GM21576 (cell line): Measurements from ENCODE around the gene MFAP4.
"Not testable (repeated sequence)": the region's sequence is repeated elsewhere in the genome, so short reads cannot be mapped to it uniquely, and the experiment has no call there.

Source experiments
- ATAC-seq: cut with Tn5 transposase; IDR thresholded peaks from one replicate; pipeline ENCODE4 v1.9.1; 2021; ENCODE audit warnings: mild to moderate bottlenecking, moderate library complexity; ENCODE audit not compliant: unreplicated experiment

Gene MFAP4

DNA sequence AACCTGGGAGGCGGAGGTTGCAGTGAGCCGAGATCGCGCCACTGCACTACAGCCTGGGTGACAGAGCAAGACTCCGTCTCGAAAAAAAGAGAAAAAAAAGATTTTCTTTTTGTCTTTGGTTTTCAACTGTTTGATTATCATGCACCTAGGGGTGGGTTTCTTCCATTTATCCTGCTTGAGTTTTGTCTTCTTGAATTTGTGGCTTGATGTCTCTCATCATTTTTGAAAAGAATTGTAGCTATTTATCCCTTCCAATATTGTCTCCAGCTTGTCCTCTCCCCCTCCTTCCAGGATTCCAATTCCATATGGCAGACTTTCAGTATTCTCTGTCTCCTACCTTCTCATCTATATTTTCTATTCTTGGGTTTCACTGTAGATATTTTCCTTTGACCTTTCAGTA lies 32.2 kb downstream of the MFAP4 start:
- ATAC-seq, result no peak

DNA sequence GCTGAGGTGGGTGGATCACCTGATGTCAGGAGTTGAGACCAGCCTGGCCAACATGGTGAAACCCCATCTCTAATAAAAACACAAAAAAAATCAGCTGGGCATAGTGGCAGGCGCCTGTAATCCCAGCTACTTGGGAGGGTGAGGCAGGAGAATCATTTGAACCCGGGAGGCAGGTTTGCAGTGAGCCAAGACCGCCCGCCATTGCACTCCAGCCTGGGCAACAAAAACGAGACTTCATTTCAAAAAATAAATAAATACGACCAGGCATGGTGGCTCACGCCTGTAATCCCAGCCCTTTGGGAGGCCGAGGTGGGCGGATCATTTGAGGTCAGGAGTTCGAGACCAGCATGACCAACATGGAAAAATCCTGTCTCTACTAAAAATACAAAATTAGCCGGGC lies 33.6 kb downstream of the MFAP4 start:
- not testable (repeated sequence) for ATAC-seq

DNA sequence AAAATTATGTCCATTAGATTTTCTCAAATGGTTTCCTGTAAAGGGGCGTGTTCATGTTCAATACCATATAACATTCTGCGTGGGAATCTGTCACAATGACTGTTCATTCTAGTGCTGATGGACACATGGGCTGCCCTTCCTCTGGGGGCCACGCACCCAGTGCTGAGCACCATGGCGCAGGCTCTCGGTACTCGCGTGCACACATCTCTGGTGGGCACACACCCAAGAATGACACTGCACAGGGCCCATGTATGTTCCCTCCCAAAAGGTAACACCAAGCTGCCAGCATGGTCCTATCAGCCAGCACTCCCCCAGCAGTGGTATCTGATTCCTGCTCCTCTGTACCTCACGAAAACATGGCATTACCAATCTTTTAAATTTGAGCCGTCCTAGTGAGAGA lies 38.2 kb downstream of the MFAP4 start:
- ATAC-seq, result no peak

DNA sequence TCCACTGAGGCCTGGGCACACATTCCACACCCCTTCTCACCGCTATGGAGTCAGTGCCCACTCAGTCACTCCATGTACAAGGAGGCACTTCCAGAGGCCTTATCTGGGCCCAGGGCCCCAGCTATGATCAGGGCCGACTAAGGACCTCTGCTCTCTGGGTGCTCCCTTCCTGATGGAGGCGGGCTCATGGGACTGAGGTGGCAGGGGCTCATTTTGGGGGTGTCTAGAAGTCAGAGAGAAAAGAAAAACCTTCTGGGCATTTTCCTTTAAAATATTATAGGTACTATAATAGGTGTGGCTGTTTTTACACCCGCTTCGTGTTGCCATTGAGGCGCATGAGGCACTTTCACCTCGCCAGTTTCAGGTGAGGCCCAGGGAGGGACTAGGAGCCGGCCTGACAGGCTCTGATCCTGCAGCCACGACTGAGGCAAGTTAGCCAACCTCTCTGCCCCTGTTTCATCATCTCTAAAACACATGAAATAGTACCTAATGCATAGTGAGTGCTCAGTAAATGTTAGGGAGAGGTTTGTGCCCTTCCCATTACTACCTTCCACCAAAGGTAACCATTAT lies 38.8 kb downstream of the MFAP4 start:
- ATAC-seq, result no peak

DNA sequence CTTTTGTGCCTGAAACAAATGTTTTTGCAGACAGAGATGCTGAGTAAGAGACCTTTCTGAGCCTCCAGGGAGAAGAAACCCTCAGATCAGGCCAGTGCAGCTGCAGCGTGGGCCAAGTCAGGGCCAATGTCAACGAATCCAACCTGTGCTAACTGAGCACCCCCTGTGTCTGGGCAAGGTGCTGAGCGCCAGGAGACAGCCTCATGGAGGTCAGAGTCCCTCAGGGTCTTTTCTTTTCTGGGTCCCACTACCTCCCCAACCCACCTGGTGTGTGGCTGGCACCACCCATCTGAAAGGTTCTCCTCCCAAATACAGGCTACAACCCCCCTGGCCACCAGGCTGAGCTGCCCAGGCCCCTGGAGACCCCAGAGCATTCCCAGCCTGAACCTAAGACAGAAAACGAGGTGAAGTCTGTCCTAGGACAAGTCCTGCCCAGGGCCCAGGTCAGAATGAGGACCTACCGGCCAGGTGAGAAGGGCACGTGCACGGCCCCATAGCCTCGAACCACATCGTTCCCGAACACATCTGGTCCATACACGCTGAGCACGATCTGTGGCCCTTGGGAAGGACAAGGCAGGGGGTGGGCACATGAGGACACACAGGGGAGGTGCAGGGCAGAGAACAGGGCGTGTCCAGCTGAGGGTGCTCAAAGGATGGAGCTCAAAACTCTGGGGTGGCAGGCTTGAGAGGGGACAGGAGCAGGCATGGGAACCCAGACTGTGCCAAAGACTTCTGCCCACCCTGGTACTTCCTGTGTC lies 39.5 kb downstream of the MFAP4 start:
- ATAC-seq, result no peak

DNA sequence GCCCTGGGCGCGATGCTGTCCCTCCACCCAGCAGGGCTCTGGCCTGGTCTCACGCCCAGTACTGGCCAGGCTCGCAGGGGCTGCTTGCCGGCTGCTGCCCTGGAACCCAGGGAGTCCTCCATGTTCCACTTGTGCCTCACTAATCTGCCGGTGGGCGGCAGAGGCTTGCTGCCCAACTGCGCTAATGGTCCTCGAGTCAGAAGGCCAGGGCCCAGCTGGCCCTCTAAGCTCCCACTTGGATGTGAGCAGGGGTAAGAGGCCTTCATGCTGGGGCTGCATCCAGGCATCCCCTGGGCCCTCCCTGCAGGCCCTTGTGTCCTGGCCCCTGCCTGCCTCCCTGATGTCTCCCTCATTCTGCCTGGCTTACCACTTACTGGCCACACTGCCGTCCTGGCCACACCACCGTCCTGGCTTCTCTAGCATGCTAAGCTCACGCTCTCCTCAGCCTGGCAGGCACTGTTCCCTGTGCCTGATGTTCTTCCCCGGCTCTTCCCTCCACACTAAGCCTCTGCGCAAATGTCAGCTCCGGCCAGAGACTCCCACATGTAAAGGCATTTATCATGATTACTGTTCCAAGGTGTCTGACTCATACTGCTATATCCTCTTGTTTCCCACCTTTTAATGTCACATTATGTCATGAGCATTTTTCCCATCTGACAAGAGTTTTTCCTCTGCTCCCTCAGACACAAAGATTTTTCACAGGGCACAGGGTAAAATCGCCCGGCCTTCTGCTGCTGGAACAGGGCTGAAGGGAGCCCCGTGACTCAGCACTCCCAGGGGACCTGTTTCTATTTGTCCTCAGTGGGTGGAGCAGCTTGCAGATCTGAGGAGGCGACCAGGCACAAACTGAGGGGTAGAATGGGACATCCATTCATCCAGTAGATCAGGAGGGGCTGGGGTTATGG lies 40.4 kb downstream of the MFAP4 start:
- ATAC-seq, result no peak

DNA sequence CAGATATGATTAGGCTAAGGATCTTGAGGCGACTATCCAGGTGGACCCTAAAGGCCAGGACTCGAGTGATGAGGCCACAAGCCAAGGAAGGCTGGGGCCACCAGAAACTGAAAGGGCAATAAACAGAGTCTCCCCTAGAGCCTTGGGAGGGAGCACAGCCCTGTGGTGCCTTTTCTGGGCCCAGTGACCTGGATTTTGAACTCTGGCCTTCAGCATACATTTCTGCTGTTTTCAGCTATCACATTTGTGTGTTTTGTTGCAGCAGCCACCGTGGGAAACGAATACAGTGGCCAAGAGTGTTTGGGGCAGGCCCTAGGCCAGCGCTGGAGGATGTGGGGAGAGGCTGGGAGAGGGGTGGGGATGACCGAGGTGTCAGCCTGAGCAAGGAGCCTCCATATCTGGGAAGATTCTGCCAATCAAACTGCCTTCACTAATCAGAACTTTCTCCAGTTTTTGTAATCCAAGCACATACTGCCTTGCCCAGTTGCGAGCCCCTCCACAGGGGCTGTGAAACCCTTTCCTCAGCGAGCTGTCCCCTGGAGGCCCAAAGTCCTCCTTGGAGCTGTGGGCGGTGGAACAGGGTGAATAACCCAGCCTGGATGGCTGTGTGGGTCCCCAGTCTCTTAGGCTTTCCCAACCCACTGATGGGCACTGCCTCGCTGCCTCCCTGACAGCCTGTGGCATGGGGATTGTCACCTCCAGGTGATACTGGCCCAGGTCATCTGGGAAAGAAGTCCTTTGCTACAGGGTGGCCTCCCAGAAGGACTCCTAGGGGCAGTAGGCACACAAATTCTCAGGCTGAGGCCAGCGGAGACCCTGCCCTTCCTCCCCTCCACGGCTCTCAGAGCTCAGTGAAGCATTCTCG lies 41.3 kb downstream of the MFAP4 start:
- ATAC-seq, result no peak

DNA sequence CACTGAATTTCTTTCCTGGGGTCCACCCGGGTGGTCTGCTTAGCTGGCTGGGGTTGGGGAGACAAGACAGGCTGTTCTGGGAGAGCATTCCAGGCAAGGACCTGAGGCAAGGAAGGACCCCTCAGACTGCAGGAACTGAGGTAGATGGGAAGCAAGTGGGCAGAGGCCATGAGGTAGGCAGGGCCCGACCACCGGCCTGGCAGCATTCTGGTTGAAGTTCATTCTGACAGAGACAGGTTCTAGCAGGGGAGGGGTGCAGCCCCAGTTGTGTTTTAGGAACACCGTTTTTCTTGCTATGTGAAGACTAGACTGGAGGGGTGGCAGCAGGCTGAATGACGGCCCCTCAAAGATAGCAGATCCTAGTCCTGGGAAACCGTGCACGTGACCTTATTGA lies 41.9 kb downstream of the MFAP4 start:
- no peak for ATAC-seq

DNA sequence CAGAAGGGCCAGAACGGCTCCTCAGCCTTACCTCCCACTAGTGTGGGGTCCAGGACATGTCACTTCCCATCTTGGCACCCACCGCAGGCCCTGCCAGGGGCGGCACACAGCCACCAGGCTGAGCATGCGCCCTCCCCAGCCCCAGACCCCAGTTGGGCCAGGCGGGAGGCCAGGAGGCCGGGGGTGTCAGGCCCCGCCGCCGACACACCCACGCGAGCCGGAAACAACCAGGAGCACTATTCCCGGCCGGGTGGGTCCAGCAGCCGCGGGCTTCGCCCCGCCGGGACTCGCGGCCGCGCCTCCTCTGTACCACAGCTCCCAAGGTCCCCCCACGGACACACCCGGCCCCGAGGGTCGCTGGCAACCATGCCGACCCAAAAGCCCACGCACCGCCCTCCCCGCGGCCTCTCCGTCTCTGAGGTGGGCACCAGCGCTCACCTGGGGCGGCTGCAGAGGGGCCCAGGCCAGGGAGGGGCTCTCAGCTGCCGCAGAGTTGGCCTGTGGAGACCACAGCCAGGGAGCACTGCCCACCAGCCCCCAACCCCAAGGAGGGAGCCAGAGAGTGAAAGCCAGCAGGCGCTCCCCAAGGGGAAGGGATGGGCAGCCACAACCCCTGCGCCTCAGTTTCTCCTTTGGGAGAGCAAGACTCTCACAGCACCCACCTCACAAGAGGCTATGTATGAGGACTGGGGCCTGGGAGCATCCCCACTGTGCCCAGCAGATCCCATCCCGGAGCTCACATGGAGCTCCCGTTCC lies 42.5 kb downstream of the MFAP4 start:
- ATAC-seq, result no peak

DNA sequence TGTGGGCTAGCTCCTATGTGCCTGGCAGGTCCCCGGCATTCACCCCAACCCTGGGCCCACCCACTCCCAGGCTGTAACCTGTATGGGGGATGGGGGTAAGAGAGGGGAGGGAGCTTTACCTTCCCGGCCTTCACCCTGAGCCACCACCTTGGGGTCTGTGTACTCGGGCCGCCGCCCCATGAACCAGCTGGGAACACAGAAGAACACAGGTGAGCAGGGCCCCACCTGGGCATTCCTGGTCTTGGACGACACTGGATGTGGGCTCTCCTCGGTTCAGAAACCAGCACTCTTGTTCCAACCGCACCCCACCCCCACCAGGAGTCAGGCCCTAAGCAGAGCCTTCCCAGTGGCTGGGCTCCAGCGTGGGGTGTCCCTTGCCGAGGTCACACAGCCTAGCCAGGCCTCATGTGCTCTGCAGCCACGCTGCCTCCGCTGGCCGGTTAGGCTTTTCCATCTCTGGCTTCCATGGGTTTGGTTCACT lies 43.3 kb downstream of the MFAP4 start:
- no peak for ATAC-seq

DNA sequence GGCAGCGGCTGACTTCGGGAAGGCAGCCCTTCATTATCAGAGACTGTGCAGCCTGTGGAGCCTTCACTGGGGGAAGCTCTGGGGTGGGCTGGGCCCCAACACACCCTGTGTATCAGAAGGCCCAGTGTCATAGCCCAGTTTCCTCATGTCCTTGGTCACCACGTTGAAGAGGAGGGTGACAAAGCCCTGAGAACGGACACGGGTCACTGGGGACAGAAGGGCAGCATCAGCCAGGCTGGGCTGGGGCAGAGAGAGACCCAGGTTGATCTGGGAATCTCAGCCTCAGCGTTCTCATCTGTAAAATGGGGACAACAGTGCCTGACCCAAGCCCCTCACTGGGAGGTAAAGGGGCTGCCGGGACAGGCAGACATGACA lies 43.7 kb downstream of the MFAP4 start:
- ATAC-seq, result no peak

DNA sequence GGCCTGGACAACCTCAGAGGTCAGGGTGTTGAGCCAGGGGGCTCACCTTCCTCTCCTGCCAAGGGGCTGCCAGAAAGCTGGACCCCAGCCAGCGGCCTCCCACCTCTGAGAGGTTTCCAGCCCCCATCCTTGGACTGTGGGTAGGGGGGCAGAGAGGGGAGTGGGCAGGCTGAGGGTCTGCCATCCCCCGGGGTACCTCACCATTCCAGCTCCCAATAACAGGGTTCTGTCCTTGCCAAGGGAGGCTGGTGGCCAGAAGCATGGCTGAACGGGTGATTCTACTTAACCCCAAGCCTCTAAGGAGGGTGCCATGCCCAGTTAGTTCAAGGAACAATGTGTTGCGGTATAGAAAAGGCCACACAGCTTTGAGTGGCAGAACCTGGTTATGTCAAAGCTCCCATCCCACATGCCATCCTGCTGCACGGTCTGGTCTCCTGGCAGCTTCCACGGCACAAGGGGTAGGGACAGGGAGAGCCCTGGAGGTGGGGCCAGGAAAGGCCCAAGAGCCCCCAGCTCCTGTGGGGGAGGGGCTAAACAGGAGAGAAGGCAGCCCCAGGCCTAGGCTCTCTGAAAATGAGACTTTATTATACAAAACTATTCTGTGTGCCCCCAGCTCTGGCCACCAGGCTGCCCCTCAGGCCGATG lies 44.3 kb downstream of the MFAP4 start:
- ATAC-seq, result no peak

DNA sequence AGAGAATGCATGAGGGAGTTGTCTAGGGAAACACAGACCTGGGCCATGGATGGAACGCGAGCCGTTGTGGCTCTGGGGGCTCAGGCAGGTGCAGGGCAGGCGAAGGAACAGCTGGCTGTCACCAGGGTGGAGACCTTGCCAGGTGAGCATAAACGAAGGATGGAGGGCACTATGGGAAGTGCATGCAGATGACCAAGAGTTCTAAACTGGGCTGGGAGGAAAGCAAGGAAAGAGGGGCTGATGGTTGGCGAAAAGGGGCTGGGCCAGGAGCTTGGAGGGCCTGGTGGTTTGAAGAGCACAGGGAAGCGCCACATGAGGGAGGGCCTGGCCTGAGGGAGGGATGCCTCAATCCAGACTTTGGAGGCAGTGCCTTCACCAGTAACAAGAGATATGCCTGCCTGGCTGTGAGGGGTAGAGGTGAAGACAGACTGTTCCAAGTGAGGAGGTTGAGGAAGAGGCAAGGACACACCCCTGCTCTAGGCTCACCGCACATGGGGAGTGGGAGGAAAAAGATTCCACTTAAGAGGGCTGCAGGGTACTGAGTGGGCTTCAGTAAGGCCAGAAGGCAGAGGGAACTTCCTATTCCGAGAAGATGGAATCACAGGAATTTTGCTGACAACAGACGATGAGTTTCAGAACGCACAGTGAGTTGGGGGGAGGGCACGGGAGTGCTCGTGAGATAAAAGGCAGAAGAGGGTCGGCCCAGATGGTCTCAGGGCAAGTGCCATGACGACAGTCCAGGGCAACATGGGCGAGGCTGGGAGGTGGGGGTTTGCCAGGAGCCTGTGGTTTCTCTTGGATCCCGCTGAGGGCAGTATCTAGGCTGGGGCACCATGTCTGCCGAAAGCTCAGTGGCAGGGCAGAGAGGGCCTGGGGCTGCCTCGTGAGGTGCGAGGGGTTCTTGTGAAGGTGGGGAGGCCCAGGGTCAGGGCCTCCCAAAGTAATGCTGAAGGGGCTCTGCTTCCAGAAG lies 45.1 kb downstream of the MFAP4 start:
- ATAC-seq, result no peak

DNA sequence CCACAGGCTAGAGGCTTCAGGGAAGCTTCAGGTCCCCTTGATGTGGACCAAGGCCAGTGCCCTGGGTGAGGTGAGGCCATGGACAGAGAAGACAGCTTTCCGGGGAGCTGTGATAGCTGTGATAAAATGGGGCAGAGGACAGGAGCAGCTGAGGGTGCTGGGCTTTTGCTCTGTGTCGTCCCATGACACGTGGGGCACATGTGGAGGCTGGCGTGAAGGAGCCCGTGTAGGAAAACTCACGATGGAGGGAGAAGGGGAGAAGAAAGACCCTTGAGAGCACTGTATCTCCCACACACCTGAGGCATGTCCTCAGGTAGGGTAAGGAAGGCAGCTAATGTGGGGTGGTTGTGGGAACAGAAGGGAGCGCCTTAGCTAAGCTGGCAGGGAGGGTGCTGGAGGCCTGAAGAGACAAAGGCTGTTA lies 45.8 kb downstream of the MFAP4 start:
- ATAC-seq, result no peak

DNA sequence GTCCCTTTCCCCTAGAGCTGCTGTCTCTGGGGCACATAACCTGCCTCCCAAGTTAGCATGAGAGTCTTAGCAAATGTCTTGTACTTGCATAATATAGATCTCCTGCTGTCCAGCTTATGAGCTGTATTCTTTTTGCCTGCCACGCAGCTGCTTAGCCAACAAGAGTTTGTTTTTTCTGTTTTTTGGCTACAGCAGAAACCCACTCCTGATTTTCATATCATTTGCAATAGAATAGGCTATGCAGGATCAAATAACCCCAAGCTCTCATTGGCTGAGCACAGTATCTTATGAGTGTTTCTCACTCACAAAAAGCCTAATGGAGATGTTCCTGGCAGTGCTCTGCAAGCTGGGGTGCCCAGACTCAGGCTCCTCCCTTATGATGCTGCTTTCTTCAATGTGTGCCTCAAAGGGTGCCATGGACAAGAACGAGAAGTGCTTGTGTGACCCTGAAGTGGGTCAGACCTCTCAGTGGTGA lies 47.6 kb downstream of the MFAP4 start:
- no peak for ATAC-seq

DNA sequence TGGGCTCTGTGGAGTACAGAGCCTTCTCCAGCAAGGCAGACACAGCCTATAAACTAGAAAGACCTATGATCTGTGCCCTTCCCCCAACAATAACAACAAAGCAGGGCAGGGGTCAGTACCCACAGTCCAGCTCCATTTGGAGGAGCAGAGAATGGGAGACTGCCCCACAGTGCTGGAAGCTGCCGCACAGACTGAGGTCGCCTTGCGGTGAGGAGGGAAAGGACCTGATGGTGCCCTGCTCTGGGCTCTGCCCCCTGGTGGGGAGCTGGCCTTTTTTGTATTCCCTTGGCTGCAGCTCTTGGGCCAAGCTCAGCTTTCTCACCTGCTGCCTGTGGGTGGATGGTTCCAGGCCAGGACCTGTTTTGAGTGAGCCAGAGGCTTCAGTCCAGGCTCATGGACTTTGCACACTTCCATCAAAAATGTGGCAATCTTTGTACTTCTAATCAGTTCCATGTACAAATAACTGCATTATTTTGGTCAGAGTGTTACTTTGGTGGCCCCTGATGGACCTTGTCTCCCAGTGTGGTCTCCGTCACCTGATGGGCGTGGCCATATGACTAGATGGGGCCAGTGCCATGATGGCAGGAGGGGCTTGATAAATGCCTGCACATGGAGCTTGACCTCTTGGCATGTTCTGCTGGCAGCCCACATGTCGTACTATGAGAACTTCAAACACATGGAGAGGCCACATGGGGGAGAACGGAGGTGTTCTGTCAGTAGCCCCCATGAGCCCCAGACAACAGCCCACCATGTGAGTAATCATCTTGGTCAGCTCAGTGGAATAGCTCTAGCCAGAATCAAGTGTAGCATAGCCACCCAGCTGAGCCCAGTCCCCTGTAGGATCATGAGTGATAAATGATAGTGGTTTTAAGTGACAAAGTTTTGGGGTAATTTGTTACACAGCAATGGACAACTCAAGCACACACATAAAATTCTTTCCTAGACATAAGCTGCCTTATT lies 48.7 kb downstream of the MFAP4 start:
- ATAC-seq, result no peak

DNA sequence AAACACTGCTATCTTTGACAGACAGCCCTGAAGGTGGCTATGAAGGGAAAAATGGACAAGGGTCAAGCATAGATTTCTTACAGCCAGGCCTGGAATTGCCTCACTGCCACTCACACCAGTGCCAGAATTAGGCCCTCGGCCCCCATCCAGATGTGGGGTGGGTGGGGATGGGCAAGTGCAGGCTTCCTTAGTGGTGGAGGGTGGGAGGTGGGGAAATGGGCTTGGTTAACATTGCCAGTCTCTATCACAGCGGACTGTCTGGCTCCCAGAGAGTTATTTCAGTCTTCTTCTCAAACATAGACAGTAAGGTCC lies 49.3 kb downstream of the MFAP4 start:
- ATAC-seq, result no peak
